H9 (cell line): Measurements from ENCODE around the gene MBD3L2. TPM values are rescaled to one million over a fixed set of nuclear protein-coding genes. Genes with fewer than 3 reads are reported as not detected.

Experiments used
- DNase-seq: peaks from one replicate; pipeline ENCODE4 v3.0.0-alpha.2; 2017
- H2AFZ ChIP-seq: one replicate; pipeline ENCODE4 v1.6.1; 2013; ENCODE audit warnings: mild to moderate bottlenecking, low read length, control low read depth, moderate library complexity
- H2AK5ac ChIP-seq: 2 replicates; pipeline ENCODE4 v1.6.1; 2013; ENCODE audit warnings: low read length, control low read depth, mixed read lengths; ENCODE audit not compliant: insufficient read length
- H2BK120ac ChIP-seq: one replicate; pipeline ENCODE4 v1.6.1; 2013; ENCODE audit warnings: low read depth, mild to moderate bottlenecking, low read length, control low read depth, inconsistent platforms; ENCODE audit not compliant: poor library complexity, severe bottlenecking
- H2BK12ac ChIP-seq: 2 replicates; pipeline ENCODE4 v1.6.1; 2013; ENCODE audit warnings: low read length, control low read depth, mixed read lengths, low read depth; ENCODE audit not compliant: insufficient read length
- H2BK15ac ChIP-seq: 2 replicates; pipeline ENCODE4 v1.6.1; 2013; ENCODE audit warnings: low read depth, low read length, control low read depth
- H2BK20ac ChIP-seq: one replicate; pipeline ENCODE4 v1.6.1; 2013; ENCODE audit warnings: low read depth, mild to moderate bottlenecking, low read length, control low read depth, inconsistent platforms; ENCODE audit not compliant: poor library complexity, severe bottlenecking
- H2BK5ac ChIP-seq: 2 replicates; pipeline ENCODE4 v1.6.1; 2013; ENCODE audit warnings: low read length, control low read depth, mixed read lengths; ENCODE audit not compliant: insufficient read length
- H3K14ac ChIP-seq: 2 replicates; pipeline ENCODE4 v1.6.1; 2013; ENCODE audit warnings: low read length, control low read depth; ENCODE audit not compliant: insufficient read depth
- H3K18ac ChIP-seq: 2 replicates; pipeline ENCODE4 v1.6.1; 2013; ENCODE audit warnings: low read depth, mild to moderate bottlenecking, mixed read lengths, low read length, control low read depth; ENCODE audit not compliant: insufficient read length
- H3K23ac ChIP-seq: 2 replicates; pipeline ENCODE4 v1.6.1; 2013; ENCODE audit warnings: low read length, control low read depth, mixed read lengths, low read depth; ENCODE audit not compliant: insufficient read length
- H3K23me2 ChIP-seq: 2 replicates; pipeline ENCODE4 v1.6.1; 2013; ENCODE audit warnings: low read depth, mild to moderate bottlenecking, mixed read lengths, low read length, control low read depth; ENCODE audit not compliant: insufficient read length, poor library complexity, severe bottlenecking
- H3K27ac ChIP-seq: 2 replicates; pipeline ENCODE4 v1.5.1; 2013; ENCODE audit warnings: low read length, control low read depth, mixed read lengths, low read depth; ENCODE audit not compliant: insufficient read length
- H3K27me3 ChIP-seq: 2 replicates; pipeline ENCODE4 v1.6.1; 2013; ENCODE audit warnings: low read length, control low read depth, inconsistent platforms; ENCODE audit not compliant: insufficient read depth
- H3K4ac ChIP-seq: 2 replicates; pipeline ENCODE4 v1.6.1; 2013; ENCODE audit warnings: low read depth, mild to moderate bottlenecking, control low read depth, inconsistent platforms, low read length, moderate library complexity
- H3K4me1 ChIP-seq: 2 replicates; pipeline ENCODE4 v1.6.1; 2013; ENCODE audit warnings: low read length, control low read depth, inconsistent platforms; ENCODE audit not compliant: insufficient read depth
- H3K4me2 ChIP-seq: 2 replicates; pipeline ENCODE4 v1.6.1; 2013; ENCODE audit warnings: low read length, control low read depth, mixed read lengths; ENCODE audit not compliant: insufficient read length, insufficient read depth
- H3K56ac ChIP-seq: 2 replicates; pipeline ENCODE4 v1.6.1; 2013; ENCODE audit warnings: low read depth, mild to moderate bottlenecking, mixed read lengths, low read length, control low read depth; ENCODE audit not compliant: insufficient read length
- H3K79me1 ChIP-seq: 2 replicates; pipeline ENCODE4 v1.6.1; 2013; ENCODE audit warnings: low read depth, mild to moderate bottlenecking, moderate library complexity, low read length, control low read depth, inconsistent platforms; ENCODE audit not compliant: insufficient read depth, poor library complexity, severe bottlenecking
- H3K79me2 ChIP-seq: 2 replicates; pipeline ENCODE4 v1.6.1; 2013; ENCODE audit warnings: low read length, control low read depth, inconsistent platforms; ENCODE audit not compliant: insufficient read depth
- H3K9ac ChIP-seq: 2 replicates; pipeline ENCODE4 v1.6.1; 2013; ENCODE audit warnings: low read length, control low read depth, mixed read lengths; ENCODE audit not compliant: insufficient read length; ENCODE audit errors: extremely low read depth
- H3K9me3 ChIP-seq: one replicate; pipeline ENCODE4 v1.6.1; 2013; ENCODE audit warnings: low read depth, low read length, inconsistent platforms; ENCODE audit not compliant: control insufficient read depth
- H3T11ph ChIP-seq: one replicate; pipeline ENCODE4 v1.6.1; 2013; ENCODE audit warnings: mild to moderate bottlenecking, low read length, control low read depth, inconsistent platforms
- H4K20me1 ChIP-seq: one replicate; pipeline ENCODE4 v1.6.1; 2013; ENCODE audit not compliant: control insufficient read depth, insufficient read length, insufficient read depth
- H4K5ac ChIP-seq: 2 replicates; pipeline ENCODE4 v1.6.1; 2013; ENCODE audit warnings: low read depth, mild to moderate bottlenecking, mixed read lengths, low read length, control low read depth; ENCODE audit not compliant: insufficient read length
- H4K8ac ChIP-seq: replicated peaks from 2 replicates; pipeline ENCODE4 v1.6.1; 2013; ENCODE audit warnings: low read length, control low read depth, mixed read lengths, low read depth; ENCODE audit not compliant: insufficient read length
- H4K91ac ChIP-seq: 2 replicates; pipeline ENCODE4 v1.6.1; 2013; ENCODE audit warnings: low read depth, mild to moderate bottlenecking, moderate library complexity, mixed read lengths, low read length, control low read depth; ENCODE audit not compliant: insufficient read length
- H3K27ac Mint-ChIP-seq, 3 experiments: 2 replicates in 2 of 3; 3 replicates in 1 of 3; pipeline ENCODE4 v1.8.0; 2020 to 2021; ENCODE audit warnings: mixed read lengths in 3 of 3, mild to moderate bottlenecking in 1 of 3, moderate library complexity in 1 of 3
- H3K27me3 Mint-ChIP-seq: 2 replicates; pipeline ENCODE4 v1.8.0; 2021; ENCODE audit warnings: low read depth, mild to moderate bottlenecking, moderate library complexity, mixed read lengths
- H3K36me3 Mint-ChIP-seq, 3 experiments: 2 replicates in 2 of 3; 3 replicates in 1 of 3; pipeline ENCODE4 v1.8.0; 2020 to 2021; ENCODE audit warnings: low read depth in 3 of 3, mixed read lengths in 3 of 3; ENCODE audit not compliant: insufficient read depth in 1 of 3
- H3K4me1 Mint-ChIP-seq, 2 experiments: 2 replicates each; pipeline ENCODE4 v1.8.0; 2020; ENCODE audit warnings: mixed read lengths in 2 of 2
- H3K4me3 Mint-ChIP-seq, 2 experiments: 2 replicates in 1 of 2; 3 replicates in 1 of 2; pipeline ENCODE4 v1.8.0; 2020 to 2021; ENCODE audit warnings: mild to moderate bottlenecking in 2 of 2, mixed read lengths in 2 of 2, moderate library complexity in 1 of 2
- H3K9me3 Mint-ChIP-seq, 2 experiments: 2 replicates in 1 of 2; 3 replicates in 1 of 2; pipeline ENCODE4 v1.8.0; 2020; ENCODE audit warnings: mild to moderate bottlenecking in 2 of 2, mixed read lengths in 2 of 2, moderate library complexity in 1 of 2
- CTCF ChIP-seq: fragments of 200-600 bp; sonication (generic); conservative IDR thresholded peaks from 3 replicates; pipeline ENCODE4 v1.8.0; 2021; ENCODE audit warnings: antibody characterized with exemption, mild to moderate bottlenecking
- WGBS: extraction: QIAGEN DNeasy Blood & Tissue Kit; methylation state at CpG from one replicate; pipeline ENCODE4 v1.1.7; 2013; ENCODE audit warnings: missing lambda C conversion rate, low lambda C conversion rate, mixed read lengths; ENCODE audit not compliant: insufficient read length; ENCODE audit errors: extremely low coverage; 5-methylcytosine and 5-hydroxymethylcytosine counted together
- total RNA-seq: library from RNA; stranded (reverse); gene quantifications from 2 replicates; pipeline ENCODE4 v1.2.1, GENCODE V29; 2021

The MBD3L2 gene
- total RNA-seq, 1 experiment from 2014 or later = not detected

- no CpG with 5 or more reads among the region's 3 CpGs for WGBS
- Histone ChIP-seq H2BK5ac (no peak overlapping the region), H3K79me1 (no peaks in the 10 kb centered on the region), H3K23me2 (no peaks in the 10 kb centered on the region), H4K5ac (no peak overlapping the region), H3K9ac (no peak overlapping the region), H3K4ac (no peak overlapping the region), H3T11ph (no peak overlapping the region), H2BK12ac (no peak overlapping the region), H3K27ac (no peak overlapping the region), H2AFZ (no peak overlapping the region), H2BK120ac (no peak overlapping the region), H2BK15ac (no peak overlapping the region), H2AK5ac (no peak overlapping the region), H3K4me2 (peak overlapping the region; percentile 54), H3K9me3 (peaks cover 5% of the 10 kb centered on the region), H3K23ac (no peak overlapping the region), H3K56ac (no peak overlapping the region), H3K79me2 (no peaks in the 10 kb centered on the region), H3K14ac (no peak overlapping the region), H4K20me1 (no peaks in the 10 kb centered on the region), H3K27me3 (no peaks in the 10 kb centered on the region), H2BK20ac (no peak overlapping the region), H3K4me1 (no peaks in the 10 kb centered on the region), H4K91ac (no peak overlapping the region), H3K18ac (no peak overlapping the region), H4K8ac (no peak overlapping the region)
- H3K27ac Mint-ChIP-seq = peak overlapping the region in 2 of 3 experiments; percentile 98 to 99; a peak in 3 of 7 replicates
- H3K27me3 Mint-ChIP-seq = peaks cover 6% of the 10 kb centered on the region
- peaks cover 42 to 45% of the 10 kb centered on the region in 2 experiments for H3K9me3 Mint-ChIP-seq
- H3K4me1 Mint-ChIP-seq = peaks cover 10 to 11% of the 10 kb centered on the region in 2 experiments
- no peak for DNase-seq
- peak overlapping the region; percentile 84 to 86 for H3K4me3 Mint-ChIP-seq
- peaks cover 32 to 34% (median 34%) of the 10 kb centered on the region in 3 experiments for H3K36me3 Mint-ChIP-seq
- TF ChIP-seq CTCF = no peak
Observed at GRCh38 chr19:7098096-7098495, 49.0 kb downstream of the MBD3L2 start.
